Measurements from ENCODE around the gene EIF4H. TPM values are rescaled to one million over a fixed set of nuclear protein-coding genes. Genes with fewer than 3 reads are reported as not detected.
"Not testable (repeated sequence)": the region's sequence is repeated elsewhere in the genome, so short reads cannot be mapped to it uniquely, and the experiment has no call there.

The EIF4H gene
- total RNA-seq, 2 experiments from 2014 or later: 492 to 518 TPM

GRCh38 chr7:74191231-74191630, 17.1 kb downstream of the EIF4H start:
- Mint-ChIP-seq H3K4me3 (no peak overlapping the region), H3K9me3 (no peaks in the 10 kb centered on the region), H3K27ac (no peak overlapping the region), H3K27me3 (ENCODE audit: low read depth) (no peaks in the 10 kb centered on the region), H3K4me1 (ENCODE audit: low read depth) (peaks cover 19% of the 10 kb centered on the region), H3K36me3 (ENCODE audit: low read depth) (peaks cover 63% of the 10 kb centered on the region)
- CTCF ChIA-PET: interaction anchor here (0.7 to 3.3 kb wide), 5 partner anchors 12 to 225 kb away, joined by 3 to 19 read pairs (median 4); no protein-coding TSS in a partner anchor
- intact Hi-C loops (cut with micrococcal nuclease): no loop called here
- no peak for DNase-seq

GRCh38 chr7:74193054-74193453, 18.9 kb downstream of the EIF4H start:
- no peak overlapping the region for H3K4me3 Mint-ChIP-seq
- CTCF ChIA-PET: interaction anchor here (0.6 to 2.0 kb wide), 5 partner anchors 10 to 468 kb away, joined by 4 to 13 read pairs (median 7); no protein-coding TSS in a partner anchor
- DNase-seq: no peak
- no peaks in the 10 kb centered on the region for H3K9me3 Mint-ChIP-seq
- H3K36me3 Mint-ChIP-seq (ENCODE audit: low read depth): peaks cover 53% of the 10 kb centered on the region
- intact Hi-C loops (cut with micrococcal nuclease): no loop called here
- H3K27ac Mint-ChIP-seq: no peak overlapping the region
- peaks cover 7% of the 10 kb centered on the region for H3K4me1 Mint-ChIP-seq (ENCODE audit: low read depth)
- H3K27me3 Mint-ChIP-seq (ENCODE audit: low read depth): no peaks in the 10 kb centered on the region

- no peak overlapping the region for H3K4me3 Mint-ChIP-seq
- no peak for DNase-seq
- peaks cover 5% of the 10 kb centered on the region for H3K4me1 Mint-ChIP-seq (ENCODE audit: low read depth)
- no peak overlapping the region for H3K27ac Mint-ChIP-seq
- no peaks in the 10 kb centered on the region for H3K27me3 Mint-ChIP-seq (ENCODE audit: low read depth)
- H3K36me3 Mint-ChIP-seq (ENCODE audit: low read depth): peaks cover 44% of the 10 kb centered on the region
- CTCF ChIA-PET: interaction anchor here (0.6 to 2.0 kb wide), 6 partner anchors 9 to 207 kb away, joined by 3 to 13 read pairs (median 6); no protein-coding TSS in a partner anchor
- intact Hi-C loops (cut with micrococcal nuclease): no loop called here
- H3K9me3 Mint-ChIP-seq: no peaks in the 10 kb centered on the region
These were observed 19.8 kb downstream of the EIF4H start for GRCh38 chr7:74193913-74194312.

GRCh38 chr7:74194686-74195085, 20.5 kb downstream of the EIF4H start:
- Mint-ChIP-seq H3K36me3 (ENCODE audit: low read depth) (peaks cover 40% of the 10 kb centered on the region), H3K27ac (peak overlapping the region; percentile 39), H3K27me3 (ENCODE audit: low read depth) (no peaks in the 10 kb centered on the region), H3K4me3 (no peak overlapping the region), H3K9me3 (no peaks in the 10 kb centered on the region), H3K4me1 (ENCODE audit: low read depth) (peaks cover 5% of the 10 kb centered on the region)
- DNase-seq: no peak
- CTCF ChIA-PET: interaction anchor here (0.6 to 2.0 kb wide), 3 partner anchors 12 to 206 kb away, joined by 3 to 11 read pairs (median 5); no protein-coding TSS in a partner anchor
- intact Hi-C loops (cut with micrococcal nuclease): no loop called here

- DNase-seq; H3K4me3 Mint-ChIP-seq; intact Hi-C loops (cut with micrococcal nuclease); H3K27me3 Mint-ChIP-seq (ENCODE audit: low read depth); H3K9me3 Mint-ChIP-seq; H3K4me1 Mint-ChIP-seq (ENCODE audit: low read depth): not testable (repeated sequence)
- CTCF ChIA-PET: interaction anchor here (1.2 kb wide), 1 partner anchor 11 kb away, joined by 5 read pairs; no protein-coding TSS in a partner anchor
- H3K36me3 Mint-ChIP-seq (ENCODE audit: low read depth): peaks cover 35% of the 10 kb centered on the region
- H3K27ac Mint-ChIP-seq: peak overlapping the region; percentile 39
These were observed 21.1 kb downstream of the EIF4H start for GRCh38 chr7:74195139-74195860.

- DNase-seq; H3K27me3 Mint-ChIP-seq (ENCODE audit: low read depth); H3K9me3 Mint-ChIP-seq; H3K4me3 Mint-ChIP-seq; intact Hi-C loops (cut with micrococcal nuclease); H3K4me1 Mint-ChIP-seq (ENCODE audit: low read depth): not testable (repeated sequence)
- peak overlapping the region; percentile 24 for H3K27ac Mint-ChIP-seq
- H3K36me3 Mint-ChIP-seq (ENCODE audit: low read depth): peaks cover 31% of the 10 kb centered on the region
- CTCF ChIA-PET: interaction anchor here (1.8 kb wide), 1 partner anchor 10 kb away, joined by 8 read pairs; no protein-coding TSS in a partner anchor
These were observed 22.0 kb downstream of the EIF4H start for GRCh38 chr7:74195968-74196654.

GRCh38 chr7:74197449-74198124, 23.4 kb downstream of the EIF4H start:
- no peak overlapping the region for H3K27ac Mint-ChIP-seq
- H3K4me1 Mint-ChIP-seq (ENCODE audit: low read depth): peaks cover 7% of the 10 kb centered on the region
- H3K36me3 Mint-ChIP-seq (ENCODE audit: low read depth): peaks cover 24% of the 10 kb centered on the region

GRCh38 chr7:74199551-74200355, 25.6 kb downstream of the EIF4H start:
- intact Hi-C loops (cut with micrococcal nuclease): no loop called here
- CTCF ChIA-PET: interaction anchor here (1.2 to 4.0 kb wide), 4 partner anchors 16 to 202 kb away, joined by 3 to 16 read pairs (median 4); no protein-coding TSS in a partner anchor
- Mint-ChIP-seq H3K4me3 (no peak overlapping the region), H3K27me3 (ENCODE audit: low read depth) (no peaks in the 10 kb centered on the region), H3K4me1 (ENCODE audit: low read depth) (peaks cover 13% of the 10 kb centered on the region), H3K9me3 (no peaks in the 10 kb centered on the region), H3K36me3 (ENCODE audit: low read depth) (peaks cover 9% of the 10 kb centered on the region), H3K27ac (no peak overlapping the region)
- DNase-seq: no peak

More at GRCh38 chr7:74197449-74198124, 23.4 kb downstream of the EIF4H start:
- Mint-ChIP-seq H3K4me3 (no peak overlapping the region), H3K9me3 (no peaks in the 10 kb centered on the region), H3K27me3 (ENCODE audit: low read depth) (no peaks in the 10 kb centered on the region)
- CTCF ChIA-PET: interaction anchor here (1.8 to 4.0 kb wide), 2 partner anchors 9 to 204 kb away, joined by 8 to 16 read pairs; no protein-coding TSS in a partner anchor
- intact Hi-C loops (cut with micrococcal nuclease): no loop called here
- no peak for DNase-seq

GRCh38 chr7:74202841-74203556, 28.8 kb downstream of the EIF4H start:
- Mint-ChIP-seq H3K9me3 (no peaks in the 10 kb centered on the region), H3K4me3 (no peak overlapping the region), H3K36me3 (ENCODE audit: low read depth) (no peaks in the 10 kb centered on the region), H3K27me3 (ENCODE audit: low read depth) (peaks cover 4% of the 10 kb centered on the region), H3K27ac (no peak overlapping the region), H3K4me1 (ENCODE audit: low read depth) (peaks cover 11% of the 10 kb centered on the region)
- intact Hi-C loops (cut with micrococcal nuclease): loop anchor here (1.0 kb wide), 1 partner anchor 135 kb away; no protein-coding TSS in a partner anchor
- CTCF ChIA-PET: interaction anchor here (0.6 to 6.8 kb wide), 8 partner anchors 10 to 587 kb away, joined by 3 to 151 read pairs (median 4); no protein-coding TSS in a partner anchor
- DNase-seq: peak; percentile 42

- peaks cover 11% of the 10 kb centered on the region for H3K4me1 Mint-ChIP-seq (ENCODE audit: low read depth)
- no peak overlapping the region for H3K27ac Mint-ChIP-seq
- H3K4me3 Mint-ChIP-seq: no peak overlapping the region
- H3K9me3 Mint-ChIP-seq: no peaks in the 10 kb centered on the region
- intact Hi-C loops (cut with micrococcal nuclease): loop anchor here (1.0 kb wide), 1 partner anchor 136 kb away; no protein-coding TSS in a partner anchor
- H3K36me3 Mint-ChIP-seq (ENCODE audit: low read depth): no peaks in the 10 kb centered on the region
- no peak for DNase-seq
- peaks cover 4% of the 10 kb centered on the region for H3K27me3 Mint-ChIP-seq (ENCODE audit: low read depth)
- CTCF ChIA-PET: interaction anchor here (0.6 to 6.8 kb wide), 5 partner anchors 11 to 196 kb away, joined by 3 to 151 read pairs (median 5); no protein-coding TSS in a partner anchor
These were observed 29.9 kb downstream of the EIF4H start for GRCh38 chr7:74203956-74204618.
